LHCN-M2 (cell line): ENCODE results near the gene QSOX2. TPM values are rescaled to one million over a fixed set of nuclear protein-coding genes. Genes with fewer than 3 reads are reported as not detected.

Experiments used
- DNase-seq: peaks from one replicate; pipeline ENCODE4 v3.0.0-alpha.2; 2012; ENCODE audit warnings: low read depth
- total RNA-seq: library from RNA; depleted of rRNA; stranded (reverse); fragments of >200 nt; gene quantifications from 2 replicates; pipeline ENCODE4 v1.2.3, GENCODE V29; 2014

Gene QSOX2
- total RNA-seq, 1 experiment from 2014 or later, result 17.9 TPM

DNA sequence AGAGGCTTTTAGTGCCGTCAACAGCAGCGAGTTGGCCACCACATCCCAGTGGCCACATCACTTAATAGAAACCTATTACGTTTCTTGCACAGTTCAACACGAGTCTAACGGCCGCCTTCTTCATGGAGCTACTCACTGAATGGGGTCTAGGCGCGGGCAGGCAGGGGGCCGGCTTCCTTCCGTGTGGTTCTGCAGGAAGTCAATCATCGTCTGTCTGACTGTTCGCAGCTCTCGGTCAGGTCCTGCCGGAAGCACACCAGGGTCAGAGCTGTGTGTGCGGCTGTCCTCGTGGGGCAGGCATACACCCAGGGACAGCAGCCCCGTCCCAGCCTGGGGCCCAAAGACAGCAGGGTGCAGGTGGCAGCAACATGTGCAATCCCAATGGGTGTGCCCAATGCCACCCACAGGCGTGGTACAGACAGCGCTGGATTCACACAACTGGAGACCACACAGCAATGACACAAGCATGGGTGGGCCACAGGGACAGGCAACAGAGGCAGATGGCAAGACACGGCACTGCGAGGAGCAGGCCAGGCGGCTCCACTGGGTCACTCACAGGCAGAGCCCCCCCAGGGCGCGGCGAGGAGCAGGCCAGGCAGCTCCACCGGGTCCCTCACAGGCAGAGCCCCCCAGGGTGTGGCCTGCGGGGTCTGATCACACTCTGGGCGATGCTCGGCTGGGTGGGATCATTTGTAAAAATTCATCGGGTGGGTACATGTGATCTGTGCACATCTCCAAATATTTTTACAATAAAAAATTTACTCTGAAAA, 21.6 kb downstream of the QSOX2 start:
- no peak for DNase-seq

DNA sequence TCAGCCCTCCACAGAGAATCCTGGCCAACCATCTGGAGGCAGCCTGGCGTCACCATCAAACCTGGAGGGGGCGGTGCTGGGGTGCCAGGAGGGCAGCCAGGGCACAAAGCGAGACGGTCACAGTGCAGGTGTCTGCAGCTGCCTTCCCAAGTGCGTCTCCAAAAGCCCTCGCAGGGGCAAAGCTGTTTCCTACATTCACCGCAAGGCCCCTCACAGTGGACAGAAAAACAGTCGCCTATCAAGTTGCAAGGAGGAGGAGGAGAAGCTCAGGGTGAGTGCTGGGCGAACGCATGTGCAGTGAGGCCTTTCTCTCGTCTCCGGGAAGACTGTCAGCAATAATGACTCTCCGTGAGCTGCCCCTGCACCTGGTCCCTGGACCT, 22.7 kb downstream of the QSOX2 start:
- DNase-seq, result no peak

DNA sequence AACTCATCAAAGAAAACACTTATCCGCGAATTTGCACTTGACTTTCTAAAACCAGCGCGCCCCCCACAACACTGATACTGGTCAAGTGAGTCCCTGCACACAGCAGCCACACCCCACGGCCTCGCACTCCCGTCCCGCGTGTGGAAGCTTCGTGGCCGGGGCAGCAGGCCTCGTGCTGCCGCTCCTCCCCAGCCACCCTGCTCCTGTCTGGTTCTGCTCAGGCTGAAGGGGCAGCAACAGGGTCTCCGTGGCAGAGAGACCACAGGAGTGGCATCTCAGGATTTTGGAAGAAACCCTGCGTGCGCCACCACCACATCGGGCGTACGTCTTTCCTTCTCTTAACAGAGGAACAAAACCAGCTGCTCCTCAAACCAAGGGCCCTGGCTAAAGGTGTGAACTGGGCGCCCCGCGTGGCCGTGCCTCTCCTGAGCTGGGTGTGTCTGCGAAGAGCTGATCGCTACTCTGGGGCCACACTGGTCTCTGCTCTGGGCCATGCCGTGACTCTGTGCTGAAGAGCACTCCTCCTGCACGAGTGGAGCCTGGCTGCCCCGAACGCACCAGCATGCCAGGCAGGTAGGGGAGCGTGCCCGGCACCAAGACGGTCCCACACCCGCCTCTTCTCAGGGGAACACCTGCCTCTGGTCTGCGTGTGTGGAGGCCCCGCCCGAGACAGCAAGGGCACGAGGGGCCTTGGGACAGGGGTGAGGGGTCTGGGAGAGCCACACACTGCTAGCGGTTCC, 23.3 kb downstream of the QSOX2 start:
- DNase-seq, result no peak

DNA sequence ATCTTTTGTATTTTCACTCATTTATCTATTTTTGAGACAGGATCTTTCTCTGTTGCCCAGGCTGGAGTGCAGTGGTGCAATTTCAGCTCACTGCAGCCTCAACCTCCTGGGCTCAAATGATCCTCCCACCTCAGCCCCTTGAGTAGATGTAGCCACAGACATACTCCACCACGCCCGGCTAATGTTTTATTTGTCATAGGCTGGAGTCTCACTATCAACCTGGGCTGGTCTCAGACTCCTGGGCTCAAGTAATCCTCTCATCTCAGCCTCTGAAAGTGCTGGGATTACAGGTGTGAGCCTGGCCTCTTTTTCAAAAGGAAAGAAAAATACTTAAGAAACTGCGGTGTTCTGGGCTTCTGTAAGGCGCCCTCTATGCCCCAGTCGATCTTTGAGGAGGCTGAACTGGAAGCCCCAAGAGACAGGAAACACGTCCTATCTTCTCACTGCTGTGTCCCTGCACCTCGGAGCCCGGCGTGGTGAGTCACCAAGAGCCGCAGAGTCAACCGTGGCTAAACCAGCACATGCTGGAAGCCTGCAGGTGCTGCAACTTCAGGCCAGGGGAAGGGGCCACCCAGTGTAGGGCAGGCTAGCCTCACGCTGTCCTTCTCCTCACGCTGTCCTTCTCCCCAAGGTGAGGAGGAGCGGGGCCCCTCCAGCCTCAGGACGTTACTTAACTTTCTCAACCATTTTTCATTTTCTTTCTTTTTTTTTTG, 25.4 kb downstream of the QSOX2 start:
- DNase-seq, result peak; percentile 20

DNA sequence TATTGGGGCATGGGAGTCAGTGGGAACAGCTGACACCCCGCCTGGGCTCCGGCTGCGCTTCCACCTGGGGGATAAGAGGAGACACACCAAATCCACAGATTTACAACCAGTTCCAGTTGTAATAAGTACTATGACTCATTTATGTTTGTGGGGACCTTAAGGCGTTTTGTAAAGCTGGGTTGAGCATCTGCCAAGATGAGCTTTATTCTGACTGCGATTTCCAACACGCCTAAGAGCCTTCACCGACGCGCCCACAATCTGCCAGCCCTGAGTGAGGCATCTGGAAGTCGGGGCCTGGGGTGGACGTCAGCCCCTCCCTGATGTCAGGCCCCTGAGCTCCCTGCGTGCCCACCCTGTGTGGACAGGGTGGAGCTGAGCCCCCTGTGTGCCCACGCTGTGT, 26.3 kb downstream of the QSOX2 start:
- DNase-seq, result peak; percentile 32

DNA sequence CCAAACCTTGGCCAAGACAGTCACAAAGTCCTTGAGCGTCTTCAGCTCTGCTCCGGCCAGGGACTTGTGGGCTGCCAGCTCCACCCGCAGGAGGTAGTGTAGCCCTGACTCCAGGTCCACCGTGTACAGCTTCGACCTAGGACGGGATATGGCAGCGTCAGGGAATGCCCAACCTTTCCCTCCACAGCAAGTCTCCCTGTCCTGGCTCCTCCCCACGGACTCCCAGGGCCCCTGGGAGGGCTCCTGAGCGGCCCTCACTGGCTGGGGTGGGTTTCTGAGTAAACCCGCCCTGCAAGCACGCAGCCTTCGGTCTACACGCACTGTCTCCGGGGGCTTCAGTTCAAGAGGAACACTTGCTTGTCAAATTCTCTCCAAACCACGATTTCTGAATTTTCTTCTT, 26.9 kb downstream of the QSOX2 start:
- DNase-seq, result no peak

DNA sequence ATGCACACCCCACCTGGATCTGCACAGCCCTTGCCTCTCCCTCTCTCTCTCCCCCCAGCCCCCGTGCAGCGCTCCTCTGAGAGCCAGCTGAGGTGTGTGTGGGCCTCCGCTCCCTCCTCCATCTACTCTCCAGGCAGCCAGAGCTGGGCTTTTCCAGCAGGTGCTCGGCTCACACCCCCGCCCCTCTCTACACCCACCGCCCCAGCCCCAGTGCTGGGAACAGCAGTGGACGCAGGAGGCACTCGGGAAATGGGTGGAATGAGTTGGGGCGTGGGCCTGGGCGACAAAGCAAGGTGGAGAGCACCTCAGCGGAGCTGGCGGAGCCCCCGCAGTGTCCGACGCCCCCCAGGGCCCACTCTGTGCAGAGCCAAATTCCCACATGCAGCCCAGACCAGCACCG, 27.3 kb downstream of the QSOX2 start:
- DNase-seq, result no peak

DNA sequence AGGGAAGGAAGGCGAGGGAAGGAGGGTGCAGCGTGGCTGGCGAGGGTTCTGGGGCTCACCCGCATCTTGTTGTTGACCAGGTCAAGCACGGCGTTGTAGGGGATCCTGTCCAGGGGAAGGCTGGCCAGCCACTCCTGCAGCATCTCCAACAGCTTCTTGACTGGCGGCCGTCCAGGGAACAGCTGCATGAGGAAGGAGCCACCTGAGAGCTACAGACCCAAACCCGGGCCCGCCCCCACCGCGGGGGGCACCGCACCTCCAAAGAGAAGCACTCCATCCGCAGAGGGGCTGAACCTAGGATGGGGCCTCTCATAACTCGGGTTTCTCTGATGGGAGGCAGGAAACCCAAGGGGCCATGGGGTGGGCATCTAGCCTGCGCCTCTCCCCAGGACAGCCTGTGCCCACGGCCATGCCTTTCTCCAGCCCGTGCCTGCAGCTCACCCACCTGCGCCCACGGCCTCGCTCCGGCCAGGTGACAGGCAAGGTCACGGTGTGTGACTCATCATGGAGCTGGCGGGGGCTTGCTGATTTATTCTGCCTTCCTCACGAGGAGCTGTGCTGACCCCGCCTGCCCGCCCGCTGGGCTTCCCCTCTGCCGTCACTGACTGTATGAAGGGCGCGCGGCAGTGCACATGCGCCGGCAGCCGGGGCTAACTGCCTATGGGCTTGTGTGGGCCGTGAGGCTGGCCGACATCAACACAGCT, 28.9 kb downstream of the QSOX2 start:
- no peak for DNase-seq

DNA sequence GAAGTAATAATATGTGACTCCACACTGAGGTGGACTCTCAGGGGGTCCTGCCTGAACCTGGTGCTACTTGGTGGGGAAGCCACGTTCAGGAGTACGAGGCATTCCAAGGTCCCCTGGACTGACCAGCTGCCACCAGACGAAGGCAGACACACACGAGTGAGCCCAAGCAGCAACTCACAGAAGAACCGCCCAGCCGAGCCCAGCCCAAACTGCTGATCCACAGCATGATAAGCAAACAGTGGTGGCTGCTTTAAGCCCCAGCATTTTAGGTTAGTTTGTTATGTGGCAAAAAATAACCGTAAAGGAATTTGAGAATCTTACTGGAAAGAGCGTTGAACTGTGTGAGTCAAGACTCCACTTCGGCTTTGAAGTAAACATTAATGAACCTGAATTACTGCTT, 31.9 kb downstream of the QSOX2 start:
- DNase-seq, result no peak

DNA sequence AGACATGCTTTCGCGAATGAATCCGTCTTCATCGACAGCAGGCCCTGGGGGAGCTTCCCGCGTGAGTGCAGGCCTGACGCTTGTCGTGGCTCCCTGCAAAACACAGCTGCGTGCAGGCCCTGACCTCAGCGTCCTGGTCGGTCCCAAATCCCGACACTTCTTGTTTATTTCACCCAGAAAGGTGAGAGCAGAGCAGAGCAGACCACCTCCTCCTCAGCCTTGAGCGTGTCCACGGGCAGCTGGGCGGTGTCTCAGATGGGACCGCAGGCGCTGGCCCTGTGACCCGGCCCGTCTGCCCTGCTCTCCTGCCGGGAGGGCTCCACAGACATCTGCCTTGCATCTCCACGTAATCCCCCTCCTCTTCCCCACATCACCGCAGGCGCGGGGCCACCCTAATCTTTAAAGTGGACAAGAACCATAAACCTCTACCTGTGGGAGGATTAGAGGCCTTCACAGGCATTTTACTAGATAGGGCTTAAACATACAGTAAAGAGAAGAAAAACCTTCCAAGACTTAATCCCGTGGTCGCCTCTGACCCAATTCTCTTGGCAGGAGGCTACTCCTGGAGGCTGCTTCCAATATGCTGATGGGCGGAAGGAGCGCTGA, 33.2 kb downstream of the QSOX2 start:
- DNase-seq, result no peak

DNA sequence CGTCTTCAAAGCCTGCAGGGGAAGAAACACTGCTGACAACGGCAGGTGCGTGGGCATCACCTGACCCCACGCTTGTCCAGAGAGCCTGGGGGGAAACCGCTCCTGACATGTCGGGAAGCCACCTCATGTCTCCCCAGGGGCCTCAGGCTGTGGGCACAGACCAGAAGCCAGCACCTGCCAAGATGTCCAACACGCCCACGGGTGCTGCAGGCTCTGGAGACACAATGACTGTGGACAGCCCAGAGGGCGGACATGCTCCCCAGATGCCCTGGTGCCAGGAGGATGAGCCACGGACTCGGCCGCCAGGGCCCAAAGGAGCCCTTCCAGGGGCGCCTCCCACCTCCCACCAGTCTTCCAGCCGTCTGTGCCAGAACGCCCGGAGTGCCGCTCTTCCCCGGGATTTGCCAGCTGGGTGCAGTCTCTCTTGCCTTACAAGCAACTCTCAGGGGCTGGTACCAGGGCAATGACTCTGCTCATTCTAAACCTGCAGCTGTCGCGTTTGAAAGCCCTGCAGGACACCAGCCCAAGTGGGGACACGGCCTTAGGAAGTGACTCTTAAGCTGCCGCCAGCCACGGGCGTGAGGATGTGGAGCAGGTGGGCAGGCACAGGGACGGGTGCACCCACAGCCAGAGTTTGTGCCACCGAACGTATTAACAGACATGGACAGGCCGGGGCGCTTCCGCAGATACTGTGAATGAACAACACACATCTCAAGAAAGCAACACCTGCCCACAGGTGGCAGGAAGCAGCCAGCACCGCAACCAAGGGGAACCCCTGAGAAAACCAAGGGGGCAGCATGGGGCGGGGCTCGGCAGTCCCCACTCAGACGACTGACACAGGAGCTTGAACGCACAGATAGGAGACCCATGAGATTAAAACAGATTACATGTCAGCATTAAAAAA, 33.9 kb downstream of the QSOX2 start:
- DNase-seq, result no peak

DNA sequence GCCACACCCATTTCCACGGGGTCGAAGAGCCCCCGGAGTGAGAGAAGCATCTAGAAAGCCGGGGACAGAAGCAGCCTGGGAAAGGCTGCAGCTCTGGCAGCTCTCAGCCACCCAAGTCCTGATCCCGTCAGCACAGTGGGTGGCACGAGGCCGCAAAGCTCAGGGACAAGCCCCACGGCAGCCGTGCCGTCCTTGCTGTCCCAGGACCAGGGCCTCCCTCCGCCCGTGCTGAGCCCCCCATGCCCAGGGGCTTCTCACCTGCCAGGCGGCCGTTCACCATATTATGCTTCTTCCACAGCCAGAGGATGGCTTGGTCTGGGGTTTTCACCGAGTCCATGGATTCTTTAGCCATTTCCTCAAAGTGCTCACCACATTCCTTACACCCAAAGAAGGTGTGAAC, 34.6 kb downstream of the QSOX2 start:
- no peak for DNase-seq

DNA sequence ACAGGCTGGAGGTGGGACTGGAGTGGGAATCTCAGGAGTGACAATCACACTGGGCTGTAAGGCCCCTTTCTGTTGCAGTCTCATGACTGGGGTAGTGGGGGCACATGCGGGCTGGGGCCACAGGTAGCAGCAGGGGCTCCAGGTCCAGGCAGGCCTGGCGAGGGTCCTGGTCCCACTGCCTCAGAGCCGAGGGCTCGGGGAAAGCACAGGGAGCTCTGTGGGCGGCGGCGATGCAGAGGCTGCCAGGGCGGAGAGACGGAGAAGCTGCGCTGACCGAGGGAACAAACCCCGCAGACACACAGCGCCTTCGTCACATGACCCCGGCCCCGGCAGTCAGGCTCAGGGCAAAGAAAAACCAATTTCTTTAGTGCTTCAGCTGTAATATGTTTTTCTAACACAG, 35.3 kb downstream of the QSOX2 start:
- DNase-seq, result no peak

DNA sequence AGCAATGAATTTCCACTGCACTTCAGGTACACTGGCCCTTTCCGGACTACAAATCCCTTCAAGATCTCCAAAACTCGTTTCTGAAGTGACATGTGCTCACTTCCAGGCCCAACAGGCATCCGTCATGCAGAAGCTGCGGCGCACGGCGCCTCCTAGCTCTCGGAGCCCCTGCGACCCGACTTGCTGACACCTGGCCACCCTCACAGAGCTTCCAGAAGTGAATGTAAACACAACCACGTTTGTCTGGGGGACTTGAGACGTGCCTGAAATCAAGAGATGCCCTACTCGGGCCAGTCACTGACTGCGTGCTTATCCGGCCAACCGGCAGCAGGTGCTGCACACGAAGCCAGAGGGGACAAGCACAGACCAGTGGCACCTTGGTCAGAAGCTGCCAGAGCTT, 35.8 kb downstream of the QSOX2 start:
- DNase-seq, result no peak

DNA sequence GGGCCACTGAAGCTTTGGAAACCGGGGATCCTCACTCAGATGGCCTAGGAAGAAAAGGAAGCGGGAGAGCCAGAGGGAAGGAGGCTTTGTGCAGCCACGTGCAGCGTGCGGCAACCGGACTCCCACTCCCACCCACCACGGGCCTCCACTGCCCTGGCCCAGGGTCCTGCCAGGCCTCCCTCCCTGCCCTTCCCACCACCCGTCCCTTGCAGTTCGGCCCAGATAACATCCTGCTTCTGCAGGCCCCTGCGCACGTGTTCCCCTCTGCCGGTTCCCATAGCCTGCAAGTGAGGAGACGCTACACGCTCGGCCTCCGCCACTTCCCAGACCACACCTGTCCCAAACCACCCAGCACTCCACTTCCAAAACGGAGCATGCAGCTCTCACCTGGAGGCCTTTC, 36.4 kb downstream of the QSOX2 start:
- DNase-seq, result no peak

DNA sequence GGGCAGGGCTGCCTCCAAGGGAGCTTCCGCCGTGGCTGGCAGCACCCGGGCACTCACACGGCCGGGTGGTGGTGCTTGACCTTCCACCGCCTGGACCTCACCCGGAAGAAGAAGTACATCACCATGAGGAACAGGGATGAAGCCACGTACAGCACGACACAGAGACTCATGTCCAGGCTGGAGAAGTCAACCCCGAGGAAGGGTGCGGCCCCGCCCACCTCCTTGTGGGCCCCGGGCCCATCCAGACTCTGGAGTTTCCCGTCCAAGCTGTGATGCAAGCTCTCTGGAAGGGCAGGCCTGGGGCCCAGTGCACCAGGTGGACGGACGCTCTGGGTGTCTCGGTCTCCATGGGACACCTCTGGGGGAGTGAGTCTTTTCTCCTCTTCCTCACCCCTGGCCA, 36.9 kb downstream of the QSOX2 start:
- no peak for DNase-seq

DNA sequence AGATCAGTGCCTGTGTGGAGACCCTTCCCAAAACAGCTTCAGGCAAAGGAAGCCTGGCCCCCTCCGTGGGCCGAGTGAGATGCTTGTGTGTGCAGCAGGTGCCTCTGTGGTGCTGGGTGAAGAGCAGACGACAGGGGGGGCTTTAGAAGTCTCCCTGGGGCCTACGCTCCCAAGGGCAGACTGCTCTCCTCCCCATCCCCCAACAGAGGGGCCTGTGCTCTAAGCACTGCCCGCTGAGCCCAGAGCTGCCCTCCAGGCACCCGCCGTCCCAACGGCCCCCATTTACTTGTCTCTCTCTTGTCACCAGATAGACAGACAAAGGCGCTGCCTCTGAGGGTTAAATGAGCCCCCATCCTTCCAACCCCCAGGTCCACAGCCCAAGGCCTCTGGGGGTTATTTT, 38.0 kb downstream of the QSOX2 start:
- no peak for DNase-seq

DNA sequence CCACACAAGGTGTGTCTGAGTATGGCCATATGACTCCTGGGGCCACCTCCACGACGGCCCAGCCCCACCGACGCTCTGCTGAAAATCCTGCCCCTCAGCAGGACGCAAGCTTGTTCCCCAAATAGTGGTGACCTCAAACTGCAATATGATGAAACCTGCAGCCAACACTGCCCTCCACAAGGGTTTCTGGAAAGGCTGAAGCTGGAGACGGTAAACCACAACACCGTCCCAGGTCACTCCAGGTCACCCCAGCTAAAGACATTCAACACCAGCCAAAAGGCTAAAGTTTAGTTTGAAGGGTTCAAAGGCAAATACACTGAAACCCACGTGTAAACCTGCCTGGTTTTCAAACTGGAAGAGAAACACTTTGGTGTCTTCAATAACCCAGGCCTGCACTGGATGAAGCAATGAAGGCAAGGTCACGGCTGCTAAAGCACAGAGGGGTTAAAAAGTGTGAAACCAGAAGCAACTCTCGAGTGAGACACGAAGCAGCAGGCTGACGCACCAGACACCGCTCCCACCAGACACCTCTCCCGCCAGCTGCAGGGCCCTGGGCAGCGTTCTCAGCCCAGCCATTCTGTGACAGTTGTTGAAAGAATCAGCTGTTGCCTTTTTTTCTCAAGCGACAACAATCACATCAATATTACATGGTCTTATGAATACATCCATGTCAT, 38.9 kb downstream of the QSOX2 start:
- DNase-seq, result peak; percentile 9

DNA sequence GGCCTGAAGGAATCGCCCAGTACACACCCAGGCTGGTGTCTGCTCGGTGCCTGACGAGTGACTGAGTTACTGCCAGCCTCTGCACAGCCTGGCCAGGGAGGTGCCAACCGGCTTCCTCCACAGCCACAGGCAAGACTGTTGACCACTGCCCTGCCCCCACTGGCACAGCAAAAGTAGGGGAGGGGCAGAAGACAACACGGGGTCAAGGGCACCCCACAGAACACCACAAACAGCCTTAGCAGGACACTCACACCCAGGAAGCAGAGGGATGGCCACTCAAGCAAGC, 40.0 kb downstream of the QSOX2 start:
- DNase-seq, result no peak
